ENCODE measurements around the gene MIOX. TPM values are rescaled to one million over a fixed set of nuclear protein-coding genes. Genes with fewer than 3 reads are reported as not detected.

Gene MIOX
- total RNA-seq, 1 experiment from 2014 or later: 1.4 TPM

- Histone ChIP-seq H3K18ac (ENCODE audit: insufficient read length, low read depth, low read length) (no peak overlapping the region), H3K4ac (ENCODE audit: low read depth, low read length) (no peak overlapping the region), H3K9me3 (ENCODE audit: control insufficient read depth, low read depth, low read length) (no peaks in the 10 kb centered on the region), H3K79me2 (ENCODE audit: insufficient read depth, low read length) (no peaks in the 10 kb centered on the region), H3K4me1 (ENCODE audit: insufficient read depth, low read length) (no peaks in the 10 kb centered on the region), H3T11ph (ENCODE audit: low read length) (no peak overlapping the region), H2BK20ac (ENCODE audit: low read depth, low read length, poor library complexity, severe bottlenecking) (no peak overlapping the region), H3K56ac (ENCODE audit: insufficient read length, low read depth, low read length) (no peak overlapping the region), H2AK5ac (ENCODE audit: insufficient read length, low read length) (no peak overlapping the region), H3K27me3 (ENCODE audit: insufficient read depth, low read length) (no peaks in the 10 kb centered on the region), H4K91ac (ENCODE audit: insufficient read length, low read depth, low read length) (no peak overlapping the region), H4K8ac (replicated peaks; ENCODE audit: insufficient read length, low read depth, low read length) (no peak overlapping the region), H2BK15ac (ENCODE audit: low read depth, low read length) (no peak overlapping the region), H3K27ac (ENCODE audit: insufficient read length, low read depth, low read length) (no peak overlapping the region), H3K9ac (ENCODE audit: extremely low read depth, insufficient read length, low read length) (no peak overlapping the region), H2BK5ac (ENCODE audit: insufficient read length, low read length) (no peak overlapping the region), H2BK120ac (ENCODE audit: low read depth, low read length, poor library complexity, severe bottlenecking) (no peak overlapping the region), H3K23me2 (ENCODE audit: insufficient read length, low read depth, low read length, poor library complexity, severe bottlenecking) (no peaks in the 10 kb centered on the region), H2AFZ (ENCODE audit: low read length) (no peak overlapping the region), H3K14ac (ENCODE audit: insufficient read depth, low read length) (no peak overlapping the region), H4K5ac (ENCODE audit: insufficient read length, low read depth, low read length) (no peak overlapping the region), H4K20me1 (ENCODE audit: control insufficient read depth, insufficient read depth, insufficient read length) (no peaks in the 10 kb centered on the region), H3K4me2 (ENCODE audit: insufficient read depth, insufficient read length, low read length) (no peak overlapping the region), H2BK12ac (ENCODE audit: insufficient read length, low read depth, low read length) (no peak overlapping the region), H3K23ac (ENCODE audit: insufficient read length, low read depth, low read length) (no peak overlapping the region), H3K79me1 (ENCODE audit: insufficient read depth, low read depth, low read length, poor library complexity, severe bottlenecking) (no peaks in the 10 kb centered on the region)
- no peaks in the 10 kb centered on the region for H3K27me3 Mint-ChIP-seq (ENCODE audit: low read depth)
- TF ChIP-seq CTCF (conservative IDR thresholded peaks at IDR 0.05): no peak
- H3K36me3 Mint-ChIP-seq (ENCODE audit: insufficient read depth in 1 of 3, low read depth in 3 of 3): peaks cover 9 to 64% (median 40%) of the 10 kb centered on the region in 3 experiments; a peak in 6 of 7 replicates
- DNase-seq: no peak
- H3K4me3 Mint-ChIP-seq: no peak overlapping the region; a peak in 1 of 5 replicates
- peaks cover 3 to 11% of the 10 kb centered on the region in 2 experiments; a peak in 3 of 4 replicates for H3K4me1 Mint-ChIP-seq
- H3K9me3 Mint-ChIP-seq: no peaks in the 10 kb centered on the region
- H3K27ac Mint-ChIP-seq: peak overlapping the region; percentile 73 to 82 (median 77); a peak in 4 of 7 replicates
- no CpG with 5 or more reads among the region's 17 CpGs for WGBS (ENCODE audit: extremely low coverage, insufficient read length, low lambda C conversion rate)
Observed at GRCh38 chr22:50445880-50446707, 40.6 kb upstream of the MIOX start.

Data from H9 (cell line).